Spleen (tissue), 11 donors: ENCODE measurements around the gene POU2F3. TPM values are rescaled to one million over a fixed set of nuclear protein-coding genes. Genes with fewer than 3 reads are reported as not detected.
A peak's percentile ranks its signal among the peaks of the same experiment; 100 is the strongest.

Experiments
- DNase-seq: peaks from one replicate; pipeline ENCODE4 v3.0.0-alpha.2; 2020
- H3K27ac ChIP-seq, 8 donors: fragments of 200-600 bp; sonication (generic) in 7 of 8; 1 replicate in 4 of 8; 2 replicates in 4 of 8; pipeline versions ENCODE4 v1.5.0 to v1.8.0; 2016 to 2021; ENCODE audit warnings: inconsistent platforms in 4 of 8, mild to moderate bottlenecking in 4 of 8, moderate library complexity in 1 of 8
- H3K27me3 ChIP-seq, 7 donors: fragments of 200-600 bp; sonication (generic) in 6 of 7; replicated peaks in 1 of 7; 1 replicate in 4 of 7; 2 replicates in 3 of 7; pipeline versions ENCODE4 v1.5.0 to v1.8.0; 2016 to 2021; ENCODE audit warnings: inconsistent platforms in 3 of 7, mild to moderate bottlenecking in 1 of 7
- H3K36me3 ChIP-seq, 6 donors: fragments of 200-600 bp; sonication (generic) in 5 of 6; 1 replicate in 4 of 6; 2 replicates in 2 of 6; pipeline versions ENCODE4 v1.5.0 to v1.8.0; 2016 to 2021; ENCODE audit warnings: inconsistent platforms in 2 of 6
- H3K4me1 ChIP-seq, 6 donors: fragments of 200-600 bp; sonication (generic) in 5 of 6; 1 replicate in 3 of 6; 2 replicates in 3 of 6; pipeline versions ENCODE4 v1.5.0 to v1.8.0; 2016 to 2021; ENCODE audit warnings: inconsistent platforms in 3 of 6
- H3K4me3 ChIP-seq, 8 donors: fragments of 200-600 bp; sonication (generic) in 7 of 8; 1 replicate in 4 of 8; 2 replicates in 4 of 8; pipeline versions ENCODE4 v1.5.0 to v1.8.0; 2016 to 2021; ENCODE audit warnings: inconsistent platforms in 4 of 8, mild to moderate bottlenecking in 4 of 8, moderate library complexity in 2 of 8
- H3K9me3 ChIP-seq, 8 donors: fragments of 200-600 bp; sonication (generic) in 7 of 8; 1 replicate in 4 of 8; 2 replicates in 4 of 8; pipeline versions ENCODE4 v1.5.0 to v1.8.0; 2016 to 2021; ENCODE audit warnings: inconsistent platforms in 4 of 8
- CTCF ChIP-seq, 11 experiments: fragments of 200-600 bp in 7 of 11; fragments of 450-650 bp in 4 of 11; sonication (generic) in 4 of 11; IDR thresholded peaks in 8 of 11; conservative IDR thresholded peaks in 3 of 11; 1 replicate in 7 of 11; 2 replicates in 4 of 11; pipeline versions ENCODE4 v1.4.0 to v1.8.0; 2016 to 2021; ENCODE audit warnings: antibody characterized with exemption in 11 of 11, inconsistent platforms in 4 of 11, mild to moderate bottlenecking in 1 of 11
- POLR2A ChIP-seq, 3 donors: fragments of 450-650 bp; IDR thresholded peaks; one replicate each; pipeline ENCODE4 v1.5.1; 2017; ENCODE audit warnings: antibody characterized with exemption in 3 of 3, mild to moderate bottlenecking in 1 of 3
- POLR2AphosphoS5 ChIP-seq, 3 donors: sonication (generic); formaldehyde crosslinking; IDR thresholded peaks; one replicate each; pipeline ENCODE4 v1.5.1; 2017; ENCODE audit warnings: antibody characterized with exemption in 3 of 3
- WGBS, 5 donors: extraction: QIAGEN DNeasy Blood & Tissue Kit in 3 of 5; methylation state at CpG; one replicate each; pipeline versions ENCODE4 v1.1.5 to v1.1.7; 2013 to 2018; 5-methylcytosine and 5-hydroxymethylcytosine counted together
- intact Hi-C: fragments of 100-400 bp; cut with DNase I; formaldehyde crosslinking; loops from one replicate; pipeline ENCODE4 v1.15.0; 2023; ENCODE audit warnings: low total_unique reads
- polyA plus RNA-seq, 3 donors: library from polyadenylated mRNA; stranded (reverse); fragments of 200-250 nt; gene quantifications; one replicate each; pipeline ENCODE4 v1.2.1, GENCODE V29; 2013
- total RNA-seq, 7 donors: library from RNA; depleted of rRNA in 3 of 7; stranded (reverse); fragments of >200 nt in 3 of 7; fragmentation: NEBNext Ultra II Directional in 4 of 7; extraction: Animal tissue kit (Norgen Biotek cat#: 25700) in 4 of 7; gene quantifications; one replicate each; pipeline versions ENCODE4 v1.1.0 to v1.2.1, GENCODE V29; 2016 to 2021
- donor health status: healthy with polysubstance abuse.
- donor health status: DM: no; HTN: no; CAD: no; lungs with moderate emphysema.
- donor health status: DM: no; HTN: no; CAD: no.
- donor health status: Bipolar disorder and iron deficiency.
- donor health status: healthy.
- donor health status: DM: no; HTN: no; CAD: no.
- donor health status: DM: yes; HTN: yes; CAD: no.

The POU2F3 gene
- total and polyA plus RNA-seq, 10 donors, result 0.04 to 0.27 (median 0.19) TPM; not detected in 4

- Histone ChIP-seq H3K9me3 (no peaks in the 10 kb centered on the region), H3K27me3 (peaks cover 0 to 38% (median 0%) of the 10 kb centered on the region in 7 donors), H3K4me1 (peaks cover 10 to 54% (median 34%) of the 10 kb centered on the region in 6 donors), H3K27ac (peak overlapping the region in 7 of 8 donors; percentile 51 to 89 (median 83)), H3K4me3 (no peak overlapping the region), H3K36me3 (no peaks in the 10 kb centered on the region)
- no peak for TF ChIP-seq CTCF (IDR thresholded peaks at IDR 0.05 in 8 of 11, conservative IDR thresholded peaks at IDR 0.05 in 3 of 11)
- WGBS, 5 donors, result 82 to 92% (median 87%) methylated on average over 7 of the region's 7 CpGs
- DNase-seq, result no peak
- intact Hi-C loops, result no loop called here
These were observed 32.4 kb upstream of the POU2F3 start for GRCh38 chr11:120207512-120207911.

- intact Hi-C loops, result no loop called here
- Histone ChIP-seq H3K9me3 (no peaks in the 10 kb centered on the region), H3K4me1 (peaks cover 10 to 59% (median 35%) of the 10 kb centered on the region in 6 donors), H3K27ac (peak overlapping the region in 7 of 8 donors; percentile 51 to 89 (median 83)), H3K36me3 (no peaks in the 10 kb centered on the region), H3K4me3 (no peak overlapping the region), H3K27me3 (peaks cover 0 to 38% (median 0%) of the 10 kb centered on the region in 7 donors)
- no peak for DNase-seq
- TF ChIP-seq POLR2AphosphoS5 (IDR thresholded peaks at IDR 0.05) (peak in 2 of 3 donors; percentile 33 to 52), CTCF (IDR thresholded peaks at IDR 0.05 in 8 of 11, conservative IDR thresholded peaks at IDR 0.05 in 3 of 11) (no peak)
- 22 to 51% (median 42%) methylated on average over 13 of the region's 13 CpGs for WGBS, 5 donors
These were observed 31.9 kb upstream of the POU2F3 start for GRCh38 chr11:120208001-120208441.

- peak overlapping the region in 7 of 8 donors; percentile 55 to 89 (median 83) for H3K27ac ChIP-seq
- peaks cover 10 to 67% (median 39%) of the 10 kb centered on the region in 6 donors for H3K4me1 ChIP-seq
- WGBS, 5 donors, result 24 to 44% (median 34%) methylated on average over 6 of the region's 6 CpGs
- TF ChIP-seq POLR2AphosphoS5 (IDR thresholded peaks at IDR 0.05) (peak in 2 of 3 donors; percentile 67 to 71), CTCF (IDR thresholded peaks at IDR 0.05 in 8 of 11, conservative IDR thresholded peaks at IDR 0.05 in 3 of 11) (no peak)
- no peak for DNase-seq
- peak overlapping the region in 1 of 8 donors; percentile 88 for H3K4me3 ChIP-seq
- H3K27me3 ChIP-seq, result peaks cover 0 to 38% (median 0%) of the 10 kb centered on the region in 7 donors
- intact Hi-C loops, result no loop called here
- no peaks in the 10 kb centered on the region for H3K36me3 ChIP-seq
- no peaks in the 10 kb centered on the region for H3K9me3 ChIP-seq
These were observed 31.2 kb upstream of the POU2F3 start for GRCh38 chr11:120208777-120209176.

- 15 to 23% (median 16%) methylated on average over 25 to 26 of the region's 26 CpGs for WGBS, 5 donors
These were observed 30.0 kb upstream of the POU2F3 start for GRCh38 chr11:120209746-120210625.

More at GRCh38 chr11:120209746-120210625, 30.0 kb upstream of the POU2F3 start:
- Histone ChIP-seq H3K27ac (peak overlapping the region; percentile 53 to 89 (median 81)), H3K4me1 (peaks cover 10 to 79% (median 48%) of the 10 kb centered on the region in 6 donors), H3K27me3 (peaks cover 0 to 38% (median 0%) of the 10 kb centered on the region in 7 donors), H3K4me3 (peak overlapping the region; percentile 45 to 88 (median 64)), H3K36me3 (peaks cover 0 to 7% (median 0%) of the 10 kb centered on the region in 6 donors), H3K9me3 (no peaks in the 10 kb centered on the region)
- intact Hi-C loops, result no loop called here
- no peak for TF ChIP-seq CTCF (IDR thresholded peaks at IDR 0.05 in 8 of 11, conservative IDR thresholded peaks at IDR 0.05 in 3 of 11)
- no peak for TF ChIP-seq POLR2A (IDR thresholded peaks at IDR 0.05)
- no peak for TF ChIP-seq POLR2AphosphoS5 (IDR thresholded peaks at IDR 0.05)
- no peak for DNase-seq
